ENCODE measurements around the gene ZXDA. TPM values are rescaled to one million over a fixed set of nuclear protein-coding genes. Genes with fewer than 3 reads are reported as not detected.

Gene ZXDA
- total RNA-seq, 1 experiment from 2014 or later: not detected

- H2BK120ac ChIP-seq (ENCODE audit: low read depth, low read length, poor library complexity, severe bottlenecking): no peak overlapping the region
Observed at GRCh38 chrX:57901466-57901865, 8.8 kb downstream of the ZXDA start.

More at GRCh38 chrX:57901466-57901865, 8.8 kb downstream of the ZXDA start:
- H3K23ac ChIP-seq (ENCODE audit: insufficient read length, low read depth, low read length): no peak overlapping the region
- H2BK15ac ChIP-seq (ENCODE audit: low read depth, low read length): no peak overlapping the region
- no peaks in the 10 kb centered on the region for H3K79me1 ChIP-seq (ENCODE audit: insufficient read depth, low read depth, low read length, poor library complexity, severe bottlenecking)
- no peak overlapping the region for H3K4ac ChIP-seq (ENCODE audit: low read depth, low read length)
- H4K8ac ChIP-seq (replicated peaks; ENCODE audit: insufficient read length, low read depth, low read length): no peak overlapping the region
- Mint-ChIP-seq H3K27ac (no peak overlapping the region), H3K4me3 (no peak overlapping the region), H3K9me3 (peaks cover 62 to 77% of the 10 kb centered on the region in 2 experiments), H3K4me1 (no peaks in the 10 kb centered on the region), H3K27me3 (ENCODE audit: low read depth) (no peaks in the 10 kb centered on the region), H3K36me3 (ENCODE audit: insufficient read depth in 1 of 3, low read depth in 3 of 3) (peaks cover 0 to 12% (median 2%) of the 10 kb centered on the region in 3 experiments; a peak in 4 of 7 replicates)
- no peak overlapping the region for H2BK20ac ChIP-seq (ENCODE audit: low read depth, low read length, poor library complexity, severe bottlenecking)
- H2AK5ac ChIP-seq (ENCODE audit: insufficient read length, low read length): no peak overlapping the region
- no CpG with 5 or more reads among the region's 1 CpG for WGBS (ENCODE audit: extremely low coverage, insufficient read length, low lambda C conversion rate)
- no peaks in the 10 kb centered on the region for H3K27me3 ChIP-seq (ENCODE audit: insufficient read depth, low read length)
- H3K79me2 ChIP-seq (ENCODE audit: insufficient read depth, low read length): no peaks in the 10 kb centered on the region
- H3K4me1 ChIP-seq (ENCODE audit: insufficient read depth, low read length): no peaks in the 10 kb centered on the region
- H3K14ac ChIP-seq (ENCODE audit: insufficient read depth, low read length): no peak overlapping the region
- H2BK5ac ChIP-seq (ENCODE audit: insufficient read length, low read length): no peak overlapping the region
- H2AFZ ChIP-seq (ENCODE audit: low read length): no peak overlapping the region
- peaks cover 12% of the 10 kb centered on the region for H3K9me3 ChIP-seq (ENCODE audit: control insufficient read depth, low read depth, low read length)
- H3K23me2 ChIP-seq (ENCODE audit: insufficient read length, low read depth, low read length, poor library complexity, severe bottlenecking): no peaks in the 10 kb centered on the region
- H3K18ac ChIP-seq (ENCODE audit: insufficient read length, low read depth, low read length): no peak overlapping the region
- no peak overlapping the region for H2BK12ac ChIP-seq (ENCODE audit: insufficient read length, low read depth, low read length)
- H4K91ac ChIP-seq (ENCODE audit: insufficient read length, low read depth, low read length): no peak overlapping the region
- no peak overlapping the region for H4K5ac ChIP-seq (ENCODE audit: insufficient read length, low read depth, low read length)
- no peaks in the 10 kb centered on the region for H4K20me1 ChIP-seq (ENCODE audit: control insufficient read depth, insufficient read depth, insufficient read length)
- no peak for TF ChIP-seq CTCF (conservative IDR thresholded peaks at IDR 0.05)
- no peak for DNase-seq
- H3K4me2 ChIP-seq (ENCODE audit: insufficient read depth, insufficient read length, low read length): no peak overlapping the region
- no peak overlapping the region for H3K27ac ChIP-seq (ENCODE audit: insufficient read length, low read depth, low read length)
- H3K9ac ChIP-seq (ENCODE audit: extremely low read depth, insufficient read length, low read length): no peak overlapping the region
- no peak overlapping the region for H3T11ph ChIP-seq (ENCODE audit: low read length)
- H3K56ac ChIP-seq (ENCODE audit: insufficient read length, low read depth, low read length): no peak overlapping the region

Measured in H9 (cell line).